Neural progenitor cell (in vitro differentiated cells): ENCODE data around the gene PANK4. TPM values are rescaled to one million over a fixed set of nuclear protein-coding genes. Genes with fewer than 3 reads are reported as not detected.

ENCODE experiments used
- DNase-seq: peaks from one replicate; pipeline ENCODE4 v3.0.0-alpha.2; 2016; ENCODE audit warnings: low spot score
- H2AFZ ChIP-seq: fragments of 200-600 bp; sonication (generic); replicated peaks from 2 replicates; pipeline ENCODE4 v1.6.1; 2016; ENCODE audit warnings: antibody characterized with exemption
- H3F3A ChIP-seq: fragments of 200-600 bp; sonication (generic); 2 replicates; pipeline ENCODE4 v1.6.1; 2016; ENCODE audit warnings: antibody characterized with exemption, low read depth
- H3K27ac ChIP-seq: fragments of 200-600 bp; sonication (generic); 2 replicates; pipeline ENCODE4 v1.5.1; 2016; ENCODE audit warnings: mild to moderate bottlenecking
- H3K27me3 ChIP-seq: fragments of 200-600 bp; sonication (generic); 2 replicates; pipeline ENCODE4 v1.6.1; 2016; ENCODE audit warnings: mild to moderate bottlenecking, moderate library complexity
- H3K36me3 ChIP-seq: fragments of 200-600 bp; sonication (generic); 2 replicates; pipeline ENCODE4 v1.5.1; 2016
- H3K4me1 ChIP-seq: fragments of 200-600 bp; sonication (generic); 2 replicates; pipeline ENCODE4 v1.6.1; 2016; ENCODE audit warnings: mixed run types
- H3K4me2 ChIP-seq: fragments of 200-600 bp; sonication (generic); 2 replicates; pipeline ENCODE4 v1.6.1; 2016
- H3K4me3 ChIP-seq: fragments of 200-600 bp; sonication (generic); 2 replicates; pipeline ENCODE4 v1.5.1; 2016
- H3K79me2 ChIP-seq: fragments of 200-600 bp; sonication (generic); 2 replicates; pipeline ENCODE4 v1.6.1; 2016; ENCODE audit warnings: low read depth
- H3K9ac ChIP-seq: fragments of 200-600 bp; sonication (generic); 2 replicates; pipeline ENCODE4 v1.6.1; 2016
- H3K9me3 ChIP-seq: fragments of 200-600 bp; sonication (generic); 2 replicates; pipeline ENCODE4 v1.5.1; 2016; ENCODE audit warnings: low read depth
- H4K20me1 ChIP-seq: fragments of 200-600 bp; sonication (generic); 2 replicates; pipeline ENCODE4 v1.6.1; 2016; ENCODE audit warnings: low read depth
- H3K27ac Mint-ChIP-seq: 3 replicates; pipeline ENCODE4 v1.8.0; 2021; ENCODE audit warnings: mixed read lengths
- H3K27me3 Mint-ChIP-seq: 2 replicates; pipeline ENCODE4 v1.8.0; 2022; ENCODE audit warnings: low read depth, mild to moderate bottlenecking, inconsistent platforms, moderate library complexity, mixed read lengths; ENCODE audit not compliant: insufficient read depth
- H3K36me3 Mint-ChIP-seq: 3 replicates; pipeline ENCODE4 v1.8.0; 2021; ENCODE audit warnings: mixed read lengths
- H3K4me1 Mint-ChIP-seq: 3 replicates; pipeline ENCODE4 v1.8.0; 2021; ENCODE audit warnings: mixed read lengths
- H3K4me3 Mint-ChIP-seq: 3 replicates; pipeline ENCODE4 v1.8.0; 2021; ENCODE audit warnings: mild to moderate bottlenecking, moderate library complexity, mixed read lengths
- H3K9me3 Mint-ChIP-seq: 3 replicates; pipeline ENCODE4 v1.8.0; 2020; ENCODE audit warnings: mixed read lengths
- EZH2 ChIP-seq: fragments of 200-600 bp; sonication (generic); IDR thresholded peaks from 2 replicates; pipeline ENCODE4 v1.6.1; 2017; ENCODE audit warnings: antibody characterized with exemption, mild to moderate bottlenecking, moderate library complexity
- EZH2phosphoT487 ChIP-seq: fragments of 200-600 bp; sonication (generic); IDR thresholded peaks from 2 replicates; pipeline ENCODE4 v1.6.1; 2017; ENCODE audit warnings: antibody characterized with exemption
- total RNA-seq: library from RNA; depleted of rRNA; stranded (reverse); fragments of >200 nt; gene quantifications from 2 replicates; pipeline ENCODE4 v1.2.3, GENCODE V29; 2015; ENCODE audit warnings: low replicate concordance
- TF ChIP-seq, protein P1 (sequence below): fragments of 200-600 bp; sonication (generic); IDR thresholded peaks from 2 replicates; pipeline ENCODE4 v1.5.1; 2017; ENCODE audit warnings: antibody characterized with exemption, mild to moderate bottlenecking

PANK4 gene
- total RNA-seq, 1 donor from 2014 or later = 30.6 TPM

DNA sequence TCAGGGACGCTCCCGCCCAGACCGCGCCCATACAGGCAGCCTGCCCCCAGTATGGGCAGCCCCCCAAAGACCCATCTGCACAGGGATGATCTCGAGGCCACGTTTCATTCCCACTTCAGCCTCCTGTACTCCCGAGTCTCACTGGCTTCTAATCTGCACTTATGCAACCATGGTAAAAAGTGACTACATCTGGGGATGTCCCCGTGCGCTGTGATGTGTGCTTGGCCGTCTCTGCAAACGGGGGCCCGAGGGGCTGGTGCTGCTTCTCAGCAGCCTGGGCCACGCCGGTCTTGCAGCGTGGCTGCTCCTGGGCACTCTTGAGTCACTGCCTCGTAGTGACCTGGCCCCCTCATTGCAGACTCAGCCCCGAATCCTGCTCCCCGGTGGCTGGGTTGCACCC, 67.7 kb downstream of the PANK4 start:
- no peak overlapping the region for H3K9ac ChIP-seq
- peaks cover 2% of the 10 kb centered on the region for H3K9me3 Mint-ChIP-seq

More for the DNA sequence above, 67.7 kb downstream of the PANK4 start:
- Histone ChIP-seq H3K27ac (no peak overlapping the region), H2AFZ (no peak overlapping the region), H3K79me2 (no peaks in the 10 kb centered on the region), H3F3A (no peaks in the 10 kb centered on the region), H3K27me3 (peaks cover 2% of the 10 kb centered on the region), H3K4me1 (no peaks in the 10 kb centered on the region), H3K9me3 (no peaks in the 10 kb centered on the region), H3K4me3 (no peak overlapping the region), H4K20me1 (peaks cover 4% of the 10 kb centered on the region), H3K4me2 (no peak overlapping the region), H3K36me3 (no peaks in the 10 kb centered on the region)
- TF ChIP-seq EZH2 (no peak), EZH2phosphoT487 (no peak)
- TF ChIP-seq, protein P1, sequence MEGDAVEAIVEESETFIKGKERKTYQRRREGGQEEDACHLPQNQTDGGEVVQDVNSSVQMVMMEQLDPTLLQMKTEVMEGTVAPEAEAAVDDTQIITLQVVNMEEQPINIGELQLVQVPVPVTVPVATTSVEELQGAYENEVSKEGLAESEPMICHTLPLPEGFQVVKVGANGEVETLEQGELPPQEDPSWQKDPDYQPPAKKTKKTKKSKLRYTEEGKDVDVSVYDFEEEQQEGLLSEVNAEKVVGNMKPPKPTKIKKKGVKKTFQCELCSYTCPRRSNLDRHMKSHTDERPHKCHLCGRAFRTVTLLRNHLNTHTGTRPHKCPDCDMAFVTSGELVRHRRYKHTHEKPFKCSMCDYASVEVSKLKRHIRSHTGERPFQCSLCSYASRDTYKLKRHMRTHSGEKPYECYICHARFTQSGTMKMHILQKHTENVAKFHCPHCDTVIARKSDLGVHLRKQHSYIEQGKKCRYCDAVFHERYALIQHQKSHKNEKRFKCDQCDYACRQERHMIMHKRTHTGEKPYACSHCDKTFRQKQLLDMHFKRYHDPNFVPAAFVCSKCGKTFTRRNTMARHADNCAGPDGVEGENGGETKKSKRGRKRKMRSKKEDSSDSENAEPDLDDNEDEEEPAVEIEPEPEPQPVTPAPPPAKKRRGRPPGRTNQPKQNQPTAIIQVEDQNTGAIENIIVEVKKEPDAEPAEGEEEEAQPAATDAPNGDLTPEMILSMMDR = no peak
- DNase-seq = no peak
- Mint-ChIP-seq H3K36me3 (no peaks in the 10 kb centered on the region), H3K27me3 (peaks cover 11% of the 10 kb centered on the region), H3K4me1 (peaks cover 16% of the 10 kb centered on the region), H3K27ac (no peak overlapping the region), H3K4me3 (no peak overlapping the region)

Other genes starting within 250 kb of the PANK4 start
- 7.0 and 15.5 TPM in 2 replicates for gene MORN1, start 135.0 kb downstream of the PANK4 start, total RNA-seq
- 39.1 and 42.5 TPM in 2 replicates for gene RER1, start 134.8 kb downstream of the PANK4 start, total RNA-seq
- gene PEX10, start 114.0 kb downstream of the PANK4 start, total RNA-seq = 15.1 and 39.3 TPM in 2 replicates
- gene PLCH2, start 50.3 kb downstream of the PANK4 start, total RNA-seq = 0.54 and 2.0 TPM in 2 replicates
- gene HES5, start 3.7 kb upstream of the PANK4 start, total RNA-seq = 6.4 and 28.2 TPM in 2 replicates
- 0.65 TPM in 1 of 2 replicates, not detected in the other for gene TNFRSF14, start 29.8 kb upstream of the PANK4 start, total RNA-seq
- 10.0 and 29.6 TPM in 2 replicates for gene PRXL2B, start 60.2 kb upstream of the PANK4 start, total RNA-seq
- gene MMEL1, start 106.4 kb upstream of the PANK4 start, total RNA-seq = 0.19 and 0.31 TPM in 2 replicates